Heart right ventricle (tissue), 16 donors: ENCODE data around the gene TOM1L1. TPM values are rescaled to one million over a fixed set of nuclear protein-coding genes. Genes with fewer than 3 reads are reported as not detected.

Experiments used
- ATAC-seq, 8 donors: fragments of 200-7000 bp; cut with Tn5 transposase; one replicate each; pipeline ENCODE4 v1.9.1; 2020; ENCODE audit warnings: mild to moderate bottlenecking in 8 of 8, moderate library complexity in 8 of 8, moderate number of reproducible peaks in 1 of 8
- DNase-seq, 2 donors: peaks; one replicate each; pipeline ENCODE4 v3.0.0-alpha.2; 2020
- H3K27ac ChIP-seq, 10 donors: fragments of 200-600 bp; sonication (generic) in 2 of 10; one replicate each; pipeline versions ENCODE4 v1.5.0 to v1.8.0; 2020 to 2022; ENCODE audit warnings: mild to moderate bottlenecking in 3 of 10
- H3K27me3 ChIP-seq, 7 donors: fragments of 200-600 bp; one replicate each; pipeline ENCODE4 v1.8.0; 2021 to 2022; ENCODE audit warnings: mild to moderate bottlenecking in 2 of 7
- H3K36me3 ChIP-seq, 9 donors: fragments of 200-600 bp; sonication (generic) in 1 of 9; one replicate each; pipeline versions ENCODE4 v1.5.0 to v1.8.0; 2020 to 2022; ENCODE audit warnings: mild to moderate bottlenecking in 2 of 9
- H3K4me1 ChIP-seq, 9 donors: fragments of 200-600 bp; sonication (generic) in 1 of 9; one replicate each; pipeline versions ENCODE4 v1.5.0 to v1.8.0; 2020 to 2022; ENCODE audit warnings: mild to moderate bottlenecking in 4 of 9
- H3K4me3 ChIP-seq, 10 donors: fragments of 200-600 bp; sonication (generic) in 2 of 10; one replicate each; pipeline versions ENCODE4 v1.5.0 to v1.8.0; 2020 to 2022; ENCODE audit warnings: mild to moderate bottlenecking in 7 of 10, moderate library complexity in 2 of 10
- H3K9me3 ChIP-seq, 11 donors: fragments of 200-600 bp in 10 of 11; sonication (generic) in 2 of 11; one replicate each; pipeline versions ENCODE4 v1.5.0 to v1.8.0; 2013 to 2022; ENCODE audit warnings: mild to moderate bottlenecking in 2 of 11, control low read depth in 1 of 11, moderate library complexity in 1 of 11
- WGBS, 2 donors: extraction: QIAGEN DNeasy Blood & Tissue Kit; methylation state at CpG; one replicate each; pipeline ENCODE4 v1.1.7; 2013; ENCODE audit warnings: inconsistent platforms in 1 of 2; 5-methylcytosine and 5-hydroxymethylcytosine counted together
- intact Hi-C, 10 donors: fragments of 100-400 bp; cut with DNase I; formaldehyde crosslinking; loops; one replicate each; pipeline versions ENCODE4 v1.11.1 to v1.14.2; 2022
- polyA plus RNA-seq, 2 donors: library from polyadenylated mRNA; stranded (reverse); fragments of 200-250 nt; gene quantifications; one replicate each; pipeline ENCODE4 v1.2.3, GENCODE V29; 2013
- total RNA-seq, 10 donors: library from RNA; stranded (reverse); fragmentation: NEBNext Ultra II Directional in 3 of 10; extraction: Animal tissue kit (Norgen Biotek cat#: 25700) in 3 of 10; gene quantifications; one replicate each; pipeline versions ENCODE4 v1.2.1 to v1.2.4, GENCODE V29; 2021 to 2023
- TF ChIP-seq, protein P1 (sequence below), 9 donors: fragments of 200-600 bp; sonication (generic) in 2 of 9; IDR thresholded peaks; one replicate each; pipeline versions ENCODE4 v1.5.0 to v1.8.0; 2021 to 2022; ENCODE audit warnings: antibody characterized with exemption in 9 of 9, mild to moderate bottlenecking in 5 of 9, moderate library complexity in 1 of 9
- donor health status: Arrhythmogenic right ventricular cardiomyopathy.
- donor health status: ischemic (EF 13 %, LVEDD 7.1; RV severe dilation, severe dysfunction).
- donor health status: healthy with polysubstance abuse.
- donor health status: DM: no; HTN: yes; CAD: no.
- donor health status: DM: no; HTN: no; CAD: no.
- donor health status: ischemic (EF 25% LVEDD 6.9; RV normal size, moderate dysfunction).
- donor health status: ischemic (EF 25% LVEDD 5.7; RV mildly dilated, moderate dysfunction).
- donor health status: healthy.
- donor health status: DM: yes; HTN: yes; CAD: no.
- donor health status: Ischemic cardiomyopathy.
- donor health status: ischemic (EF 35%, LVEDD 5.7; RV mildly dilated, moderate dysfunction).
- donor health status: nonischemic (EF 11% LVEDD 7.7; RV severe dilation, severe dysfunction).
- donor health status: DM: yes; HTN: yes; CAD: no.
- donor health status: PGD.
- donor health status: ischemic (EF 29% LVEDD 5.4; RV normal size, mild dysfunction).
- donor health status: nonischemic (EF 23%, LVEDD 6.1; RV moderate dilation, normal function).

The TOM1L1 gene
- total and polyA plus RNA-seq, 12 donors, result 5.0 to 14.4 (median 9.4) TPM

DNA sequence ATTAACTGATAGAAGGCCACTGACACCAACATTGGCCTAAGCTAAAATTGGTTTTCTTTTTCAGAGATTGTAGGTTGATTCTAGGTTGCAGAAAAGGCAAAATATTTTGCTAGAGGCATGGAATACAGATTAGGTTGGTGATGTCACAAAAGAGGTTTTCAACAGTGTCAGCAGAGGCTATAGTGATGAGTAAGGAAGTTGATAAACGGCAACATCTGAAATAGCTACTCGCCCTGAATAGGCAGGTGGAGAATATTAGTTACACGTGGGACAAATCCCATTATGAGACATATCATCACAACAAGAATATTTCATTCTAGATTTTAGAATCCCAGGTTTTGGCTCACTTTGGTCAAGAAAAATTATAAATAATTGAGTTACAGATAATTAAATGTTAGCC lies 1.5 kb upstream of the TOM1L1 start:
- Histone ChIP-seq H3K9me3 (no peaks in the 10 kb centered on the region), H3K4me1 (peaks cover 0 to 16% (median 8%) of the 10 kb centered on the region in 9 donors), H3K27me3 (peaks cover 0 to 35% (median 4%) of the 10 kb centered on the region in 7 donors), H3K36me3 (no peaks in the 10 kb centered on the region), H3K27ac (no peak overlapping the region), H3K4me3 (no peak overlapping the region)
- no peak for DNase-seq
- WGBS, 2 donors, result 67 to 70% methylated on average over 3 of the region's 3 CpGs
- TF ChIP-seq, protein P1, sequence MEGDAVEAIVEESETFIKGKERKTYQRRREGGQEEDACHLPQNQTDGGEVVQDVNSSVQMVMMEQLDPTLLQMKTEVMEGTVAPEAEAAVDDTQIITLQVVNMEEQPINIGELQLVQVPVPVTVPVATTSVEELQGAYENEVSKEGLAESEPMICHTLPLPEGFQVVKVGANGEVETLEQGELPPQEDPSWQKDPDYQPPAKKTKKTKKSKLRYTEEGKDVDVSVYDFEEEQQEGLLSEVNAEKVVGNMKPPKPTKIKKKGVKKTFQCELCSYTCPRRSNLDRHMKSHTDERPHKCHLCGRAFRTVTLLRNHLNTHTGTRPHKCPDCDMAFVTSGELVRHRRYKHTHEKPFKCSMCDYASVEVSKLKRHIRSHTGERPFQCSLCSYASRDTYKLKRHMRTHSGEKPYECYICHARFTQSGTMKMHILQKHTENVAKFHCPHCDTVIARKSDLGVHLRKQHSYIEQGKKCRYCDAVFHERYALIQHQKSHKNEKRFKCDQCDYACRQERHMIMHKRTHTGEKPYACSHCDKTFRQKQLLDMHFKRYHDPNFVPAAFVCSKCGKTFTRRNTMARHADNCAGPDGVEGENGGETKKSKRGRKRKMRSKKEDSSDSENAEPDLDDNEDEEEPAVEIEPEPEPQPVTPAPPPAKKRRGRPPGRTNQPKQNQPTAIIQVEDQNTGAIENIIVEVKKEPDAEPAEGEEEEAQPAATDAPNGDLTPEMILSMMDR (IDR thresholded peaks at IDR 0.05), result no peak
- ATAC-seq, result no peak
- intact Hi-C loops, result no loop called here

DNA sequence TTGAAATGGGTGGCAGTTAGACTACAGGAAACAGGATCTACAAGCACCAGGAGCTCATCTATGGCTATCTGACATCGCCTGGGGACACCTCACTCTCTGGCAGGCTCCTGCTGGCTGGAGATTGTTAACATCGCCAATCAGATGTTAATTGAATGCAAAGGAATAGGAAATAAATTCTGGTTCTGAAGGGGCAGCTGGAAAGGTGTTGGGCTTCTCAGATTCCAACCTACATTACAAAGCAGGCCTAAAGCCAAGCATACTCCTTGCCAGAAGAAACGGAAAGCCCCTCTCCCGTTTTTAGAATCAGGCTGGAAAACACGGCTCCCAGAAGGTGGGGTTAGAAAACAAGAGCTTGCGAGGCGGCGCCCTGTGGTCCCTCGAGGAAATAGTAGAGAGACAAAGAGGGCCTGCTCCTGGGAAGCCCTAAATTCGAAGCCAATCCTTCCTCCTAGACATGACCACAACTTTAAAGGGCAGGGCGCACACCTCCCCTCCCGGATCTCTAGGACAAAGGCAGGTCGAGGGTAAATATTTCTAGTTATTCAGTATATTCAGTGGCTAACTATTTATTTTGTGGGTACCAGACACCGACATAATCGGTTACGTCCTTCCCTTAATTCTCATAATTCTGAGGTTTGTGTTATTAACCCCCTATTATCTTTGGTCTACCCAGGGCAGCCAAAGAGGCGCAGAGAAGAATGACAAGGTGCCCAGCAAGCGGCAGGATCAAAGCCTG lies 763 bp upstream of the TOM1L1 start:
- H3K4me3 ChIP-seq, result peak overlapping the region; percentile 45 to 67 (median 60)
- 9 to 11% methylated on average over 18 of the region's 18 CpGs for WGBS, 2 donors
- peaks cover 0 to 35% (median 4%) of the 10 kb centered on the region in 7 donors for H3K27me3 ChIP-seq
- no peaks in the 10 kb centered on the region for H3K9me3 ChIP-seq
- H3K27ac ChIP-seq, result peak overlapping the region in 1 of 10 donors; percentile 31
- TF ChIP-seq, protein P1 (IDR thresholded peaks at IDR 0.05), result no peak
- ATAC-seq (no peak), DNase-seq (no peak)
- intact Hi-C loops, result no loop called here
- no peaks in the 10 kb centered on the region for H3K36me3 ChIP-seq
- peaks cover 0 to 16% (median 8%) of the 10 kb centered on the region in 9 donors for H3K4me1 ChIP-seq

DNA sequence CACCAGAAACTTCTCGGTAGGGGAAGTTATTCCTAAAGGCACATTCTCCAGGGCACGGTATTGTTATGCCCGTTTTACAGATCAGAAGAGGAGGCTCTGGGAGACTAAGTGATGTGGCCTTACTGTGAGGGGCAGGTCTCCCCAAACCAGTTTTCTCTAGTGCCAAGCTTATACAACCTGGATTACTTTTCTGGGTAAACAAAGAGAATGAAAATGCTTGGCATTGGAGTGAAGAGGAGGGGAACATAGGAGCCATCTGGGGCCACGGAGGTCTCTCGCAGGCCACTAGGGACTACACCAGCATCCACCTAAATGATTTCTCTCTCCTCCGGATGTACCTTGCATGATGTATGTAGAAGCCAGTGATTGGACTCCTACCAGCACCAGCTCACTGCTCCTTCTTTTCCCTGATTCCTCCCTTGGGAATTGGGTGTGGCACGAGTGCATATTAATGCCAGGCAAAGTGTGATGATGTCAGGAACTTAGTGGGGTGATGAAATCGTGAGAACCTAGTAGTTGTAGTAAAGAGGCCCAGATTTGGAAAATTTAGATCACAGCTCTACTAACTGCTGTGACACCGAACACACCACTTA lies 674 bp downstream of the TOM1L1 start:
- ATAC-seq (peak in 2 of 8 donors; percentile 18 to 36), DNase-seq (no peak)

DNA sequence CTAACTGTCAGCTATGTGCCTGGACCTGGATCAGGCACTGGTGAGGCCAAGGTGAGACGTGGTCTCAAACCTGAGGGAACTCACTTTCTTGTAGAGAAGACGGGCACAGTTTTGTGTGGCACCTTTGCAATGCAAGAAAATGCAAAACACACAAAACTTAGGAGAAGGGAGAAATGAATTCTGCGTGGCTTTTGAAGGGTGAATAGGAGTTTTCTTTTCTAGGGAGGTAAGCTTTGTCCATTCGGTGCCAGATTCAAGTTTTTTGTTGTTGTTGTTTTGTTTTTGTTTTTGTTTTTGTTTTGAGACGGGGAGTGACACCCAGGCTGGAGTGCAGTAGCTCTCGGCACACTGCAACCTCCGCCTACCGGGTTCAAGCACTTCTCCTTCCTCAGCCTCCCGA lies 1.4 kb downstream of the TOM1L1 start:
- peaks cover 0 to 16% (median 8%) of the 10 kb centered on the region in 9 donors for H3K4me1 ChIP-seq
- peaks cover 0 to 35% (median 3%) of the 10 kb centered on the region in 7 donors for H3K27me3 ChIP-seq
- no peak overlapping the region for H3K27ac ChIP-seq
- H3K9me3 ChIP-seq, result no peaks in the 10 kb centered on the region
- no peak for DNase-seq
- intact Hi-C loops, result no loop called here
- TF ChIP-seq, protein P1 (IDR thresholded peaks at IDR 0.05), result no peak
- 95 to 97% methylated on average over 9 of the region's 9 CpGs for WGBS, 2 donors
- ATAC-seq, result no peak
- no peak overlapping the region for H3K4me3 ChIP-seq
- peaks cover 0 to 5% (median 0%) of the 10 kb centered on the region in 9 donors for H3K36me3 ChIP-seq

More for the DNA sequence above, 674 bp downstream of the TOM1L1 start:
- Histone ChIP-seq H3K9me3 (no peaks in the 10 kb centered on the region), H3K27ac (no peak overlapping the region), H3K4me1 (peaks cover 0 to 16% (median 8%) of the 10 kb centered on the region in 9 donors), H3K27me3 (peaks cover 0 to 35% (median 4%) of the 10 kb centered on the region in 7 donors), H3K4me3 (peak overlapping the region; percentile 45 to 67 (median 60)), H3K36me3 (peaks cover 0 to 5% (median 0%) of the 10 kb centered on the region in 9 donors)
- 50 to 53% methylated on average over 9 of the region's 9 CpGs for WGBS, 2 donors
- TF ChIP-seq, protein P1 (IDR thresholded peaks at IDR 0.05), result no peak
- intact Hi-C loops, result no loop called here
